Hepatocyte (in vitro differentiated cells): Measurements from ENCODE around the gene TMC6. TPM values are rescaled to one million over a fixed set of nuclear protein-coding genes. Genes with fewer than 3 reads are reported as not detected.
"Not testable (repeated sequence)": the region's sequence is repeated elsewhere in the genome, so short reads cannot be mapped to it uniquely, and the experiment has no call there.

Experiments
- DNase-seq: peaks from one replicate; pipeline ENCODE4 v3.0.0-alpha.2; 2016; ENCODE audit warnings: low spot score
- H2AFZ ChIP-seq: fragments of 200-600 bp; sonication (generic); 2 replicates; pipeline ENCODE4 v1.6.0; 2016; ENCODE audit warnings: antibody characterized with exemption, mild to moderate bottlenecking
- H3K27ac ChIP-seq: fragments of 200-600 bp; sonication (generic); 2 replicates; pipeline ENCODE4 v1.5.1; 2016; ENCODE audit warnings: mild to moderate bottlenecking
- H3K27me3 ChIP-seq: fragments of 200-600 bp; sonication (generic); 2 replicates; pipeline ENCODE4 v1.6.1; 2016
- H3K36me3 ChIP-seq: fragments of 200-600 bp; sonication (generic); replicated peaks from 2 replicates; pipeline ENCODE4 v1.5.1; 2016; ENCODE audit warnings: low read depth; ENCODE audit not compliant: insufficient read depth
- H3K4me1 ChIP-seq: fragments of 200-600 bp; sonication (generic); 2 replicates; pipeline ENCODE4 v1.5.1; 2016; ENCODE audit warnings: mild to moderate bottlenecking, moderate library complexity; ENCODE audit not compliant: insufficient read depth
- H3K4me2 ChIP-seq: fragments of 200-600 bp; sonication (generic); 2 replicates; pipeline ENCODE4 v1.6.0; 2016
- H3K4me3 ChIP-seq: fragments of 200-600 bp; sonication (generic); 2 replicates; pipeline ENCODE4 v1.5.1; 2016; ENCODE audit warnings: mild to moderate bottlenecking
- H3K79me2 ChIP-seq: fragments of 200-600 bp; sonication (generic); 2 replicates; pipeline ENCODE4 v1.6.0; 2017; ENCODE audit warnings: mild to moderate bottlenecking
- H3K9me2 ChIP-seq: fragments of 200-600 bp; sonication (generic); replicated peaks from 2 replicates; pipeline ENCODE4 v1.6.0; 2017; ENCODE audit warnings: mild to moderate bottlenecking; ENCODE audit not compliant: insufficient read depth
- H3K9me3 ChIP-seq: fragments of 200-600 bp; sonication (generic); 2 replicates; pipeline ENCODE4 v1.5.1; 2016; ENCODE audit warnings: low read depth, mild to moderate bottlenecking
- H4K20me1 ChIP-seq: fragments of 200-600 bp; sonication (generic); 2 replicates; pipeline ENCODE4 v1.6.0; 2016; ENCODE audit warnings: mild to moderate bottlenecking; ENCODE audit not compliant: insufficient read depth, poor library complexity, severe bottlenecking
- EZH2 ChIP-seq: fragments of 200-600 bp; sonication (generic); IDR thresholded peaks from 2 replicates; pipeline ENCODE4 v1.6.1; 2016; ENCODE audit warnings: antibody characterized with exemption, mild to moderate bottlenecking, borderline replicate concordance
- EZH2phosphoT487 ChIP-seq: fragments of 200-600 bp; sonication (generic); IDR thresholded peaks from one replicate; pipeline ENCODE4 v1.6.1; 2018; ENCODE audit warnings: antibody characterized with exemption, mild to moderate bottlenecking, low read depth, moderate library complexity; ENCODE audit not compliant: unreplicated experiment, severe bottlenecking
- WGBS: methylation state at CpG from one replicate; pipeline ENCODE4 v1.1.6; 2016; ENCODE audit warnings: low lambda C conversion rate; ENCODE audit errors: missing lambda C conversion rate; 5-methylcytosine and 5-hydroxymethylcytosine counted together
- polyA plus RNA-seq: library from polyadenylated mRNA; unstranded; fragments of >200 nt; fragmentation: Nextera tagmentation; extraction: Ambion mirVana; gene quantifications from 2 replicates; pipeline ENCODE4 v1.2.1, GENCODE V29; 2016
- total RNA-seq: library from RNA; depleted of rRNA; stranded (reverse); fragments of >200 nt; gene quantifications from 2 replicates; pipeline ENCODE4 v1.2.3, GENCODE V29; 2014
- TF ChIP-seq, protein P1 (sequence below): fragments of 200-600 bp; sonication (generic); IDR thresholded peaks from 2 replicates; pipeline ENCODE4 v1.5.1; 2016; ENCODE audit warnings: antibody characterized with exemption, mild to moderate bottlenecking; ENCODE audit not compliant: poor library complexity

TMC6 gene
- total and polyA plus RNA-seq, 2 experiments from 2014 or later: 26.7 to 57.9 TPM

DNA sequence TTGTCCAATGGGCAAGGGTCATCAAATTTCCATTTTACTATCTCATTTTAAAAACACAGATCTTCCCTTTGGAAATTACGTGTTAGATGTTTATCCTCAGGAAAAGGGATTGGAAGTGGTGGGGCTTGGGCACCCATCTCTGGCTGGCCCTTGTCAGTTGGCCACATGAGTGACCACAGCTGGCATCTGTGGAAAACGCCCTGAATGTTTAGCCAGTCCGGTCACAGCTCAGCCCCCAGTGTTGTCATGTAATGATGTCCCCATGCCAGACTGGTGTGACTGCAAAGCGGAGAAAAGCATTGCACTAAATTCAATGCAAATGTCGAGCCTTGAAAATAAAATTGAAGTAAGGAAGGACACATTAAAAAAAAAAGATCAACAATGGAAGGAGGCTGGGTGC is 53.0 kb downstream of the TMC6 start:
- no peak for DNase-seq
- Histone ChIP-seq H3K4me2 (no peak overlapping the region), H3K9me3 (no peaks in the 10 kb centered on the region), H3K79me2 (no peaks in the 10 kb centered on the region), H3K9me2 (no peaks in the 10 kb centered on the region), H3K4me1 (no peaks in the 10 kb centered on the region), H3K36me3 (no peaks in the 10 kb centered on the region), H3K27me3 (no peaks in the 10 kb centered on the region), H2AFZ (no peak overlapping the region), H4K20me1 (no peaks in the 10 kb centered on the region), H3K27ac (no peak overlapping the region), H3K4me3 (no peak overlapping the region)
- WGBS: 95% methylated on average over 5 of the region's 5 CpGs
- TF ChIP-seq, protein P1, sequence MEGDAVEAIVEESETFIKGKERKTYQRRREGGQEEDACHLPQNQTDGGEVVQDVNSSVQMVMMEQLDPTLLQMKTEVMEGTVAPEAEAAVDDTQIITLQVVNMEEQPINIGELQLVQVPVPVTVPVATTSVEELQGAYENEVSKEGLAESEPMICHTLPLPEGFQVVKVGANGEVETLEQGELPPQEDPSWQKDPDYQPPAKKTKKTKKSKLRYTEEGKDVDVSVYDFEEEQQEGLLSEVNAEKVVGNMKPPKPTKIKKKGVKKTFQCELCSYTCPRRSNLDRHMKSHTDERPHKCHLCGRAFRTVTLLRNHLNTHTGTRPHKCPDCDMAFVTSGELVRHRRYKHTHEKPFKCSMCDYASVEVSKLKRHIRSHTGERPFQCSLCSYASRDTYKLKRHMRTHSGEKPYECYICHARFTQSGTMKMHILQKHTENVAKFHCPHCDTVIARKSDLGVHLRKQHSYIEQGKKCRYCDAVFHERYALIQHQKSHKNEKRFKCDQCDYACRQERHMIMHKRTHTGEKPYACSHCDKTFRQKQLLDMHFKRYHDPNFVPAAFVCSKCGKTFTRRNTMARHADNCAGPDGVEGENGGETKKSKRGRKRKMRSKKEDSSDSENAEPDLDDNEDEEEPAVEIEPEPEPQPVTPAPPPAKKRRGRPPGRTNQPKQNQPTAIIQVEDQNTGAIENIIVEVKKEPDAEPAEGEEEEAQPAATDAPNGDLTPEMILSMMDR: no peak
- TF ChIP-seq EZH2phosphoT487: no peak
- no peak for TF ChIP-seq EZH2

DNA sequence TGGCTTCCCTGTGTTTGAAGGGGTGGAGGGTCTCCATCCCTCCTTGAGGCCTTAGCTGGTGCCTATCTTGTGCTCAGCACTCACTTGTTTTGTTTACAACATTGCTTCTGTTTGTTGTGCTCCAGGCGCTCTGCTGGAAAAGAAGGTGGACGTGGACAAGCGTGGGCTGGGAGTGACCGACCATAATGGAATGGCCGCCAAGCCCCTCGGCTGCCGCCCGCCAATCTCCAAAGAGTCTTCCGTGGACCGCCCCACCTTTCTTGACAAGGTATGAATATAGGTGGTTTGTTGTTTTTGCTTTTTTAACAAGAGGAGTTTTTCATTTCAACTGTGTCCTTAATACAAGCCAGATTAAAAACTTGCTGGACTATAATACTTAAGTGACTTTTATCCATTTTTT is 53.5 kb downstream of the TMC6 start:
- Histone ChIP-seq H3K4me2 (no peak overlapping the region), H4K20me1 (no peaks in the 10 kb centered on the region), H3K27me3 (no peaks in the 10 kb centered on the region), H3K27ac (no peak overlapping the region), H3K4me3 (no peak overlapping the region), H2AFZ (no peak overlapping the region), H3K4me1 (no peaks in the 10 kb centered on the region), H3K36me3 (no peaks in the 10 kb centered on the region), H3K9me3 (no peaks in the 10 kb centered on the region), H3K9me2 (no peaks in the 10 kb centered on the region), H3K79me2 (no peaks in the 10 kb centered on the region)
- WGBS: 97% methylated on average over 10 of the region's 10 CpGs
- TF ChIP-seq, protein P1: no peak
- no peak for TF ChIP-seq EZH2phosphoT487
- TF ChIP-seq EZH2: no peak
- no peak for DNase-seq

DNA sequence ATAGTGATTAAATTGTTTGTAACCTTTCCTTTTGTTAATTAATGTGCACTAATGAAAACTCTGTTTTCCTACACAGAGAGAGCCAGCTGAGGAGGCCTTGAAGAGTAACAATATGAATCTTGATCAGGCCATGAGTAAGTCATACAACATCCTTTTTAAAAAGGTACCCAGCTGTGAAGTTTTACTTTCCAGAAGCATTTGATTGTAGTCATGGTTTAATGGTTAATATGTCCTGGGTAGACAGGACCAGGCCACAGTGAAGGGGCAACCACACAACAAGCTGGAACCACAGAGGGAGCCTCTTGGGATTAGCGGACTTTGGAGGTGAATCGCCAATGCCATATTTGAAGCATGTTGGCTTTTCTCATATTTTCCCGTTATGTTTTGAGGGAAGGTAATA is 55.6 kb downstream of the TMC6 start:
- no peak overlapping the region for H3K4me2 ChIP-seq
- no peaks in the 10 kb centered on the region for H3K9me2 ChIP-seq
- H3K27me3 ChIP-seq: no peaks in the 10 kb centered on the region
- no peak overlapping the region for H2AFZ ChIP-seq
- H3K27ac ChIP-seq: no peak overlapping the region
- H3K4me3 ChIP-seq: no peak overlapping the region
- no peaks in the 10 kb centered on the region for H3K79me2 ChIP-seq
- DNase-seq: no peak
- no peaks in the 10 kb centered on the region for H4K20me1 ChIP-seq
- H3K9me3 ChIP-seq: no peaks in the 10 kb centered on the region
- 100% methylated on average over 3 of the region's 3 CpGs for WGBS
- H3K4me1 ChIP-seq: no peaks in the 10 kb centered on the region
- no peaks in the 10 kb centered on the region for H3K36me3 ChIP-seq
- TF ChIP-seq EZH2: no peak
- no peak for TF ChIP-seq EZH2phosphoT487
- TF ChIP-seq, protein P1: no peak

GRCh38 chr17:78069695-78070094 is 58.9 kb downstream of the TMC6 start:
- Histone ChIP-seq H3K9me3 (no peaks in the 10 kb centered on the region), H3K27ac (no peak overlapping the region), H3K27me3 (no peaks in the 10 kb centered on the region), H3K79me2 (no peaks in the 10 kb centered on the region), H3K4me1 (no peaks in the 10 kb centered on the region), H4K20me1 (no peaks in the 10 kb centered on the region), H3K9me2 (no peaks in the 10 kb centered on the region), H3K36me3 (no peaks in the 10 kb centered on the region), H2AFZ (no peak overlapping the region), H3K4me2 (no peak overlapping the region), H3K4me3 (no peak overlapping the region)
- DNase-seq: no peak
- WGBS: 91% methylated on average over 4 of the region's 4 CpGs
- TF ChIP-seq, protein P1: no peak
- TF ChIP-seq EZH2phosphoT487: no peak
- no peak for TF ChIP-seq EZH2

DNA sequence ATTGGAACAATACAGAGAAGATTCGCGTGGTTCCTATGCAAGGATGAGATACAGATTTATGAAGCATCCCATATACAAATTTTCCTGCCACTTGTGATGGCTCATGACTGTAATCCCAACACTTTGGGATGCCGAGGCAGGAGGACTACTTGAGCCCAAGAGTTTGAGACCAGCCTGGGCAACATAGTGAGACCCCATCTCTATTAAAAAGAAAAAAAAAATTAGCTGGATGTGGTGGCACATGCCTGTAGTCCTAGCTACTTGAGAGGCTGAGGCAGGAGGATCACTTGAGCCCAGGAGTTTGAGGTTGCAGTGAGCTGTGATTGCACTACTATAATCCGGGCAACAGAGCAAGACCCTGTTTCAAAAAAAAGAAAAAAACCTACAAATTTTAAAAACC is 61.6 kb downstream of the TMC6 start:
- H3K27me3 ChIP-seq, H3K36me3 ChIP-seq, H3K9me2 ChIP-seq, H3K4me2 ChIP-seq, H4K20me1 ChIP-seq, H3K27ac ChIP-seq, H3K4me1 ChIP-seq, H3K79me2 ChIP-seq, DNase-seq, H3K9me3 ChIP-seq, H2AFZ ChIP-seq, H3K4me3 ChIP-seq: not testable (repeated sequence)
- WGBS: 99% methylated on average over 4 of the region's 4 CpGs
